B cell (primary cell): ENCODE measurements around the gene NKX1-1. TPM values are rescaled to one million over a fixed set of nuclear protein-coding genes. Genes with fewer than 3 reads are reported as not detected.

Source experiments
- ATAC-seq: fragments of 200-7000 bp; cut with Tn5 transposase; one replicate; pipeline ENCODE4 v1.10.0; 2021; ENCODE audit warnings: low read depth, mild to moderate bottlenecking, moderate number of reproducible peaks, moderate library complexity
- CTCF ChIA-PET: fragments of 350-600 bp; sonication (Branson Sonifier 250); formaldehyde crosslinking; loops from one replicate; lab custom pipeline; 2021; ENCODE audit warnings: antibody characterized with exemption, inconsistent platforms; lab: Charles Lee
- POLR2A ChIA-PET: fragments of 350-600 bp; sonication (Branson Sonifier 250); formaldehyde crosslinking; loops from one replicate; lab custom pipeline; 2021; ENCODE audit warnings: antibody characterized with exemption; lab: Charles Lee
- DNase-seq: peaks from one replicate; pipeline ENCODE4 v3.0.0; 2013
- H2AFZ ChIP-seq: 2 replicates; pipeline ENCODE4 v1.6.1; 2012; ENCODE audit warnings: mild to moderate bottlenecking, low read depth, low read length; ENCODE audit not compliant: insufficient read depth, poor library complexity, severe bottlenecking
- H3K27ac ChIP-seq, 2 donors: 1 replicate in 1 of 2; 2 replicates in 1 of 2; pipeline ENCODE4 v1.5.1; 2012 to 2013; ENCODE audit warnings: low read length in 2 of 2, mild to moderate bottlenecking in 2 of 2, moderate library complexity in 1 of 2
- H3K27me3 ChIP-seq, 4 experiments: fragments of 200-600 bp in 1 of 4; sonication (generic) in 1 of 4; replicated peaks in 1 of 4; 1 replicate in 2 of 4; 2 replicates in 2 of 4; pipeline versions ENCODE4 v1.6.1 to v1.7.0; 2013 to 2016; ENCODE audit warnings: low read length in 3 of 4, mild to moderate bottlenecking in 2 of 4, mixed read lengths in 1 of 4, moderate library complexity in 1 of 4; ENCODE audit not compliant: insufficient read depth in 4 of 4, control insufficient read depth in 3 of 4; ENCODE audit errors: control extremely low read depth in 1 of 4
- H3K36me3 ChIP-seq, 2 experiments: replicated peaks in 1 of 2; 1 replicate in 1 of 2; 2 replicates in 1 of 2; pipeline versions ENCODE4 v1.6.1 to v1.7.1; 2013; ENCODE audit warnings: low read length in 1 of 2; ENCODE audit not compliant: insufficient read depth in 2 of 2, control insufficient read depth in 1 of 2; ENCODE audit errors: control extremely low read depth in 1 of 2, extremely low read depth in 1 of 2
- H3K4me1 ChIP-seq, 2 donors: fragments of 200-600 bp in 1 of 2; sonication (generic) in 1 of 2; 1 replicate in 1 of 2; 2 replicates in 1 of 2; pipeline versions ENCODE4 v1.5.1 to v1.6.1; 2013 to 2017; ENCODE audit warnings: low read length in 2 of 2; ENCODE audit not compliant: control insufficient read depth in 2 of 2, insufficient read depth in 2 of 2
- H3K4me2 ChIP-seq: replicated peaks from 2 replicates; pipeline ENCODE3; 2012; ENCODE audit warnings: mild to moderate bottlenecking, low read depth, low read length; ENCODE audit not compliant: poor library complexity, severe bottlenecking
- H3K4me3 ChIP-seq, 5 experiments: fragments of 200-600 bp in 1 of 5; sonication (generic) in 1 of 5; 1 replicate in 3 of 5; 2 replicates in 2 of 5; pipeline versions ENCODE4 v1.5.1 to v1.7.0; 2011 to 2016; ENCODE audit warnings: low read length in 4 of 5, mild to moderate bottlenecking in 4 of 5, low read depth in 2 of 5, control low read depth in 1 of 5, moderate library complexity in 1 of 5; ENCODE audit not compliant: insufficient read depth in 1 of 5; ENCODE audit errors: control extremely low read depth in 1 of 5, extremely low read depth in 1 of 5
- H3K79me2 ChIP-seq: fragments of 200-600 bp; sonication (generic); one replicate; pipeline ENCODE4 v1.6.0; 2016; ENCODE audit warnings: low read length; ENCODE audit not compliant: control insufficient read depth, insufficient read depth
- H3K9ac ChIP-seq: fragments of 200-600 bp; sonication (generic); 2 replicates; pipeline ENCODE4 v1.6.1; 2017; ENCODE audit warnings: mild to moderate bottlenecking, low read length, moderate library complexity
- H3K9me3 ChIP-seq, 3 donors: one replicate each; pipeline versions ENCODE4 v1.6.1 to v1.7.1; 2013; ENCODE audit warnings: low read length in 2 of 3; ENCODE audit not compliant: control insufficient read depth in 2 of 3, insufficient read depth in 1 of 3; ENCODE audit errors: control extremely low read depth in 1 of 3
- H4K20me1 ChIP-seq: 2 replicates; pipeline ENCODE4 v1.6.0; 2012; ENCODE audit warnings: mild to moderate bottlenecking, low read length; ENCODE audit not compliant: insufficient read depth, control insufficient read depth, poor library complexity, severe bottlenecking
- H3K27ac Mint-ChIP-seq: one replicate; pipeline ENCODE4 v1.8.0; 2021; ENCODE audit warnings: mixed read lengths
- H3K27me3 Mint-ChIP-seq: one replicate; pipeline ENCODE4 v1.8.0; 2021; ENCODE audit warnings: mixed read lengths
- H3K4me1 Mint-ChIP-seq: one replicate; pipeline ENCODE4 v1.8.0; 2021; ENCODE audit warnings: mixed read lengths
- H3K4me3 Mint-ChIP-seq: one replicate; pipeline ENCODE4 v1.8.0; 2021; ENCODE audit warnings: mixed read lengths
- H3K9me3 Mint-ChIP-seq: one replicate; pipeline ENCODE4 v1.8.0; 2022; ENCODE audit warnings: mixed read lengths; ENCODE audit not compliant: insufficient read depth
- EZH2 ChIP-seq: IDR thresholded peaks from 2 replicates; pipeline ENCODE4 v1.6.1; 2012; ENCODE audit warnings: borderline replicate concordance, low read depth, mild to moderate bottlenecking, moderate library complexity, low read length; ENCODE audit not compliant: insufficient read depth, poor library complexity, severe bottlenecking
- WGBS: methylation state at CpG from one replicate; pipeline ENCODE4 v1.1.5; 2013; ENCODE audit warnings: missing lambda C conversion rate; ENCODE audit not compliant: insufficient coverage; 5-methylcytosine and 5-hydroxymethylcytosine counted together
- intact Hi-C: fragments of 100-400 bp; cut with micrococcal nuclease; formaldehyde crosslinking; loops from one replicate; pipeline ENCODE4 v1.10.0; 2022
- polyA plus RNA-seq: library from polyadenylated mRNA; depleted of rRNA; stranded (reverse); fragments of >200 nt; gene quantifications from 2 replicates; pipeline ENCODE4 v1.2.3, GENCODE V29; 2012
- total RNA-seq, 2 donors: library from RNA; stranded (reverse); fragments of 120-200 nt in 1 of 2; gene quantifications; 1 replicate in 1 of 2; 2 replicates in 1 of 2; pipeline versions ENCODE4 v1.2.3 to v1.2.4, GENCODE V29; 2013 to 2022
- TF ChIP-seq, protein P1 (sequence below): fragments of 200-600 bp; IDR thresholded peaks from one replicate; pipeline ENCODE4 v1.8.0; 2022; ENCODE audit warnings: antibody characterized with exemption, mild to moderate bottlenecking

The NKX1-1 gene
- total and polyA plus RNA-seq, 2 donors (not counting 1 experiment from before 2014, with no cell fraction given): not detected

DNA sequence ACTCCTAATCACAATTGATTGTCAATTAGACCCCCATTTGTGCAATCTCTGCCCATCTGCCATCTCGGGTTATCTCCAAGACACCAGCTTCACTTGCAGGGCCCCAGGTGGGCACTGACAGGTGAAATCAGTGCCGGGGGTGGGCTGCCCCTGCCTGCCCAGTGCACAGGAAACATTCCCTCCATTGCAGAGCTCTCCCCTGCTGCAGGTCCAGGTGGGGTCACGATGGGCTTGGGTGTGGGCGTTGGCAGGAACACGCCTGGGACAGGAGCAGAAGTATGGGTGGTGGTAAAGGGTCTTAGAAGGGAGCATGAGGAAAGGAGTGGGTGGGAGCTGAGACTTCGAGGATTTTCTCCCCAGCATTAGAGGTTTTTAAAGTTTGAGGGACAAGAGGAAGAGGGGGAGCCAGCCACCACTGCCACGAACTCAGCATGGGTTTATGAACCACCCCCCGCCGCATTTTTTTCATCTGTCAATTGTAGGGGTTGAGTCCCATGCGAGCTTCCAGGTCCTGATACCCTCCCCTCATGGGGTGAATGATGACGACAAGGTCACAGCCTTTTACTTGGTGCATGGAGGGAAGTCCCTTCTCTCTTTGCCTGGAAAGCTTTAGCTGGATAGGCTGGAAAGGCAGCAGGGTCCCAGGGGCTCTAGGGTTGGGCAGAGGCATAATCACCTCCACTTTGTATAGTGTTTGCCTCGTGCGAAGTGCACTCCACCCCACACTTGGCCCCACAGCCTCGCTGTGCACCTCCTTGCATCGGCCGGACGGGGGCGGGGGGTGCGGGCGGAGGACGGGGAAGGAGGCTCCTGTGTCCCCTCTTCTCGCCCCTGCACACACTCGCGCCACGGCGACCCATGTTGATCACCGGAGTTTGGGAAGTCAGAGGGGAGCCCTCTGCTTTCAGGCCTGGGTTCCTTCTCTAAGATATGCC lies 3.5 kb upstream of the NKX1-1 start:
- no peak overlapping the region for H3K9ac ChIP-seq
- Mint-ChIP-seq H3K4me3 (no peak overlapping the region), H3K27ac (no peak overlapping the region), H3K4me1 (peaks cover 4% of the 10 kb centered on the region), H3K9me3 (no peaks in the 10 kb centered on the region), H3K27me3 (peaks cover 36% of the 10 kb centered on the region)
- H3K4me1 ChIP-seq: peaks cover under 1 to 16% of the 10 kb centered on the region in 2 donors
- TF ChIP-seq EZH2: no peak
- TF ChIP-seq, protein P1, sequence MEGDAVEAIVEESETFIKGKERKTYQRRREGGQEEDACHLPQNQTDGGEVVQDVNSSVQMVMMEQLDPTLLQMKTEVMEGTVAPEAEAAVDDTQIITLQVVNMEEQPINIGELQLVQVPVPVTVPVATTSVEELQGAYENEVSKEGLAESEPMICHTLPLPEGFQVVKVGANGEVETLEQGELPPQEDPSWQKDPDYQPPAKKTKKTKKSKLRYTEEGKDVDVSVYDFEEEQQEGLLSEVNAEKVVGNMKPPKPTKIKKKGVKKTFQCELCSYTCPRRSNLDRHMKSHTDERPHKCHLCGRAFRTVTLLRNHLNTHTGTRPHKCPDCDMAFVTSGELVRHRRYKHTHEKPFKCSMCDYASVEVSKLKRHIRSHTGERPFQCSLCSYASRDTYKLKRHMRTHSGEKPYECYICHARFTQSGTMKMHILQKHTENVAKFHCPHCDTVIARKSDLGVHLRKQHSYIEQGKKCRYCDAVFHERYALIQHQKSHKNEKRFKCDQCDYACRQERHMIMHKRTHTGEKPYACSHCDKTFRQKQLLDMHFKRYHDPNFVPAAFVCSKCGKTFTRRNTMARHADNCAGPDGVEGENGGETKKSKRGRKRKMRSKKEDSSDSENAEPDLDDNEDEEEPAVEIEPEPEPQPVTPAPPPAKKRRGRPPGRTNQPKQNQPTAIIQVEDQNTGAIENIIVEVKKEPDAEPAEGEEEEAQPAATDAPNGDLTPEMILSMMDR: no peak
- POLR2A ChIA-PET: no interaction called here
- H2AFZ ChIP-seq: no peak overlapping the region
- intact Hi-C loops: no loop called here
- H3K36me3 ChIP-seq: no peaks in the 10 kb centered on the region
- no peaks in the 10 kb centered on the region for H3K79me2 ChIP-seq
- 53% methylated on average over 19 of the region's 27 CpGs for WGBS
- CTCF ChIA-PET: no interaction called here
- H3K4me2 ChIP-seq: no peak overlapping the region
- H3K27me3 ChIP-seq: peaks cover 0 to 77% (median 37%) of the 10 kb centered on the region in 4 experiments
- ATAC-seq: no peak
- H4K20me1 ChIP-seq: no peaks in the 10 kb centered on the region
- H3K4me3 ChIP-seq: no peak overlapping the region
- no peak for DNase-seq
- peaks cover 0 to 71% (median 0%) of the 10 kb centered on the region in 3 donors for H3K9me3 ChIP-seq
- H3K27ac ChIP-seq: no peak overlapping the region

DNA sequence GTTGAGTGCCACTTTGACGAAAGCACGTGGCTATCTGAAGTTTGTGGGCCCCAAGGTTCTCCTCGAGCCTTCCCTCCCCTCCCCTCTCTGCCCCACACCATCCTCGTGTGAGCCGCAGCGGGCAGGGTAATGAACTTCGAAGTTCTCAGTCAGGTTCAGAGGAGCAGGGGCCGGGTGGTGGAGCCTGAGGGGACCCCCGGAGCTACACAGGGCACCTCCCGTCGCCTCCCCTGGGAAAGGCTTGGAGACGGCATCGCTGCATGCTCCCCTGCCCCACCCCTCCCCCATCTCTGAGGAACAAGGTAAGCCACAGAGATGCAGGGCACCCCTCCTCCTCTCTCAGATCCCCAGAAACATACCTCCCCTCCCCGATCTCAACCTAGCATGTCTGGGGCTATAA lies 2.8 kb upstream of the NKX1-1 start:
- Histone ChIP-seq H3K9me3 (peaks cover 0 to 78% (median 0%) of the 10 kb centered on the region in 3 donors), H4K20me1 (no peaks in the 10 kb centered on the region), H3K9ac (no peak overlapping the region), H3K79me2 (no peaks in the 10 kb centered on the region), H3K4me3 (no peak overlapping the region), H3K27me3 (peaks cover 0 to 83% (median 41%) of the 10 kb centered on the region in 4 experiments), H3K4me2 (no peak overlapping the region), H3K36me3 (no peaks in the 10 kb centered on the region), H3K27ac (no peak overlapping the region), H3K4me1 (peaks cover 5 to 22% of the 10 kb centered on the region in 2 donors), H2AFZ (no peak overlapping the region)
- Mint-ChIP-seq H3K27me3 (peaks cover 36% of the 10 kb centered on the region), H3K4me1 (peaks cover 6% of the 10 kb centered on the region), H3K4me3 (no peak overlapping the region), H3K27ac (no peak overlapping the region), H3K9me3 (no peaks in the 10 kb centered on the region)
- 31% methylated on average over 14 of the region's 14 CpGs for WGBS
- TF ChIP-seq EZH2: no peak
- TF ChIP-seq, protein P1: no peak
- intact Hi-C loops: no loop called here
- no peak for DNase-seq
- ATAC-seq: no peak
- ChIA-PET POLR2A (no interaction called here), CTCF (no interaction called here)
